HepG2 (cell line): ENCODE results near the gene MBLAC2. TPM values are rescaled to one million over a fixed set of nuclear protein-coding genes. Genes with fewer than 3 reads are reported as not detected.

Source experiments
- GZF1 ChIP-seq: sonication (generic); formaldehyde crosslinking; IDR thresholded peaks from 2 replicates; pipeline ENCODE4 v1.5.1; 2020; ENCODE audit warnings: mild to moderate bottlenecking, missing genetic modification reagents
- NCOA1 ChIP-seq: sonication (generic); formaldehyde crosslinking; IDR thresholded peaks from 2 replicates; pipeline ENCODE4 v1.9.0; 2021; ENCODE audit warnings: missing genetic modification reagents
- NR3C1 ChIP-seq: sonication (generic); formaldehyde crosslinking; IDR thresholded peaks from 2 replicates; pipeline ENCODE4 v1.4.0; 2020; ENCODE audit warnings: missing genetic modification reagents
- SRF ChIP-seq: IDR thresholded peaks from 2 replicates; pipeline ENCODE4 v1.6.1; 2011; ENCODE audit warnings: mild to moderate bottlenecking, low read depth, low read length, moderate library complexity
- XRCC5 ChIP-seq: fragments of 200-400 bp; formaldehyde crosslinking; optimal IDR thresholded peaks from 2 replicates; pipeline ENCODE3; 2017; ENCODE audit warnings: mild to moderate bottlenecking, low read length
- ZMAT3 ChIP-seq: sonication (generic); formaldehyde crosslinking; conservative IDR thresholded peaks from 2 replicates; pipeline ENCODE4 v1.7.0; 2021; ENCODE audit warnings: missing genetic modification reagents
- ZNF101 ChIP-seq: sonication (generic); formaldehyde crosslinking; IDR thresholded peaks from 2 replicates; pipeline ENCODE4 v1.4.0; 2020; ENCODE audit warnings: mild to moderate bottlenecking, low read depth, missing genetic modification reagents, borderline replicate concordance
- ZNF326 ChIP-seq: sonication (generic); formaldehyde crosslinking; IDR thresholded peaks from 2 replicates; pipeline ENCODE4 v1.4.0; 2020; ENCODE audit warnings: missing genetic modification reagents, borderline replicate concordance
- ZNF781 ChIP-seq: sonication (generic); formaldehyde crosslinking; IDR thresholded peaks from 2 replicates; pipeline ENCODE4 v1.5.1; 2020; ENCODE audit warnings: borderline replicate concordance, mild to moderate bottlenecking, missing genetic modification reagents; ENCODE audit errors: not compliant biosample characterization
- polyA plus RNA-seq, 8 experiments: library from polyadenylated mRNA; depleted of rRNA in 3 of 8; stranded (reverse) in 7 of 8; unstranded in 1 of 8; fragments of >200 nt; fragmentation: Illumina TruSeq in 4 of 8; extraction: Trizol in 4 of 8; gene quantifications; 2 replicates each; pipeline versions ENCODE4 v1.2.1 to v1.2.3, GENCODE V29; 2011 to 2016; ENCODE audit warnings: low read depth in 4 of 8, missing spikeins in 1 of 8, mixed read lengths in 1 of 8; ENCODE audit not compliant: insufficient read depth in 1 of 8
- total RNA-seq, 5 experiments: library from RNA; depleted of rRNA; stranded (reverse); fragments of >200 nt; fragmentation: Illumina TruSeq; extraction: Trizol; gene quantifications; 2 replicates each; pipeline ENCODE4 v1.2.3, GENCODE V29; 2016; ENCODE audit warnings: low read depth in 1 of 5
- TF ChIP-seq, protein P1 (sequence below): sonication (generic); formaldehyde crosslinking; IDR thresholded peaks from 2 replicates; pipeline ENCODE4 v1.4.0; 2020; ENCODE audit warnings: missing genetic modification reagents, mild to moderate bottlenecking, borderline replicate concordance
- TF ChIP-seq, protein P2 (sequence below): sonication (generic); formaldehyde crosslinking; IDR thresholded peaks from 2 replicates; pipeline ENCODE4 v1.4.0; 2020; ENCODE audit warnings: missing genetic modification reagents, mild to moderate bottlenecking, borderline replicate concordance
- TF ChIP-seq, protein P3 (sequence below): sonication (generic); formaldehyde crosslinking; IDR thresholded peaks from 2 replicates; pipeline ENCODE4 v1.4.0; 2020; ENCODE audit warnings: mild to moderate bottlenecking, missing genetic modification reagents

Gene MBLAC2
- total and polyA plus RNA-seq, 2 of the 13 experiments (the other 11 are each of a cell fraction or from before 2014, with no cell fraction given), result 2.9 to 4.1 TPM

DNA sequence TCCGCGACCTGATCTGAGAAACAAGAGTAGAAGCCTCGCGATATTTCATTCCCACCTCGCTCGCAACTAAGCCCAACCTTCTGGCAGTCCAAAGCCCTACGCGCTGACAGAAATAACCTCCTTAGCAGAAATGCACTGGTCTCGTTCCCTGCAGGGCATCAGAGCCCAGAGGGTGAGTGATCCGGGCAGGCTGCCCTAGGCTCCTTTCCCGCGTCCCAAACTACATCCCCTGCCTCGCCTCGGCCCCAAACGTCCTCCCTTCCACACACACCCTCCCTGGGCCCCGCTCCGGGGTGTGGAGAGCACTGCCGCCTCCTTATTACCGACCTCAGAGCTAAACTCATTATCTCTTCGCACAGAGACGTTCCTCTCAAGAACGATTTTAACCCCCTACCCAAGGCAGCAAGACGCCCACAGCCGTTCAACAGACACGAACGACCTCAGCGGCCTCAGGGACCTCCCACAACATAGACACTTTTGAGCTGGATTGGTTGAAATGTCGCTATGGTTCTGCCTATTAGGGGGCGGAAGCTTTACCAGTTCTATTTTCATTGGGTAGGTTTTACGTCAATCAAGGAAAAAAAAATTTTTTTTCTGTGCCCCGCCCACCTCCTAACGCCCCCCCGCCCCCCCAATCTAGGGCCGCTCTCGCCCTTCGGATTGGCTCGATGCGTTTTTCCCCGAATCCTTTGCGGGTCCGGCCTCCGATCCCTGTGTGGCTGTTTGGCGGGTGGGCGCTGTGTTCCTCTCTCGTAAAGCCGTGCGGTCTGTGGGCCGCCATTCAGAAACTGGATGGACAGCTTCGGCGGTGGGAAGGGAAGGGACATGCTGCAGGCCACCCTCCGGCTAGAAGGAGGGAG lies 65.0 kb downstream of the MBLAC2 start, which contains the start of gene CETN3 (continued):
- TF ChIP-seq, protein P1, sequence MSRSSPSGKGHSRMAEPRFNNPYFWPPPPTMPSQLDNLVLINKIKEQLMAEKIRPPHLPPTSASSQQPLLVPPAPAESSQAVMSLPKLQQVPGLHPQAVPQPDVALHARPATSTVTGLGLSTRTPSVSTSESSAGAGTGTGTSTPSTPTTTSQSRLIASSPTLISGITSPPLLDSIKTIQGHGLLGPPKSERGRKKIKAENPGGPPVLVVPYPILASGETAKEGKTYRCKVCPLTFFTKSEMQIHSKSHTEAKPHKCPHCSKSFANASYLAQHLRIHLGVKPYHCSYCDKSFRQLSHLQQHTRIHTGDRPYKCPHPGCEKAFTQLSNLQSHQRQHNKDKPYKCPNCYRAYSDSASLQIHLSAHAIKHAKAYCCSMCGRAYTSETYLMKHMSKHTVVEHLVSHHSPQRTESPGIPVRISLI (CRISPR knock-in tag), result peak; percentile 94
- peak; percentile 23 for TF ChIP-seq XRCC5
- TF ChIP-seq NCOA1 (CRISPR knock-in tag), result no peak
- TF ChIP-seq, protein P2, sequence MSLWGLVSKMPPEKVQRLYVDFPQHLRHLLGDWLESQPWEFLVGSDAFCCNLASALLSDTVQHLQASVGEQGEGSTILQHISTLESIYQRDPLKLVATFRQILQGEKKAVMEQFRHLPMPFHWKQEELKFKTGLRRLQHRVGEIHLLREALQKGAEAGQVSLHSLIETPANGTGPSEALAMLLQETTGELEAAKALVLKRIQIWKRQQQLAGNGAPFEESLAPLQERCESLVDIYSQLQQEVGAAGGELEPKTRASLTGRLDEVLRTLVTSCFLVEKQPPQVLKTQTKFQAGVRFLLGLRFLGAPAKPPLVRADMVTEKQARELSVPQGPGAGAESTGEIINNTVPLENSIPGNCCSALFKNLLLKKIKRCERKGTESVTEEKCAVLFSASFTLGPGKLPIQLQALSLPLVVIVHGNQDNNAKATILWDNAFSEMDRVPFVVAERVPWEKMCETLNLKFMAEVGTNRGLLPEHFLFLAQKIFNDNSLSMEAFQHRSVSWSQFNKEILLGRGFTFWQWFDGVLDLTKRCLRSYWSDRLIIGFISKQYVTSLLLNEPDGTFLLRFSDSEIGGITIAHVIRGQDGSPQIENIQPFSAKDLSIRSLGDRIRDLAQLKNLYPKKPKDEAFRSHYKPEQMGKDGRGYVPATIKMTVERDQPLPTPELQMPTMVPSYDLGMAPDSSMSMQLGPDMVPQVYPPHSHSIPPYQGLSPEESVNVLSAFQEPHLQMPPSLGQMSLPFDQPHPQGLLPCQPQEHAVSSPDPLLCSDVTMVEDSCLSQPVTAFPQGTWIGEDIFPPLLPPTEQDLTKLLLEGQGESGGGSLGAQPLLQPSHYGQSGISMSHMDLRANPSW (CRISPR knock-in tag), result no peak
- TF ChIP-seq SRF, result peak; percentile 66; the same call in 1 of the 2 replicates
- TF ChIP-seq ZMAT3, result 0 out of 2 replicates have a peak, but pooled peaks have one; percentile 21
- TF ChIP-seq ZNF781 (CRISPR knock-in tag), result peak; percentile 78
- no peak for TF ChIP-seq GZF1 (CRISPR knock-in tag)
- no peak for TF ChIP-seq NR3C1 (CRISPR knock-in tag)
- TF ChIP-seq ZNF326 (CRISPR knock-in tag), result no peak
- no peak for TF ChIP-seq ZNF101 (CRISPR knock-in tag)
- TF ChIP-seq, protein P3, sequence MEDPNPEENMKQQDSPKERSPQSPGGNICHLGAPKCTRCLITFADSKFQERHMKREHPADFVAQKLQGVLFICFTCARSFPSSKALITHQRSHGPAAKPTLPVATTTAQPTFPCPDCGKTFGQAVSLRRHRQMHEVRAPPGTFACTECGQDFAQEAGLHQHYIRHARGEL, result no peak
